Glutamatergic neuron (in vitro differentiated cells): ENCODE data around the gene PHKB. TPM values are rescaled to one million over a fixed set of nuclear protein-coding genes. Genes with fewer than 3 reads are reported as not detected.
A peak's percentile ranks its signal among the peaks of the same experiment; 100 is the strongest.
"Not testable (repeated sequence)": the region's sequence is repeated elsewhere in the genome, so short reads cannot be mapped to it uniquely, and the experiment has no call there.

Source experiments
- DNase-seq: peaks from one replicate; pipeline ENCODE4 v3.0.0; 2022
- H3K27ac Mint-ChIP-seq: one replicate; pipeline ENCODE4 v1.8.0; 2020; ENCODE audit warnings: mild to moderate bottlenecking, mixed read lengths, inconsistent platforms; ENCODE audit not compliant: unreplicated experiment
- H3K27me3 Mint-ChIP-seq: one replicate; pipeline ENCODE4 v1.8.0; 2020; ENCODE audit warnings: mild to moderate bottlenecking, moderate library complexity, mixed read lengths, inconsistent platforms; ENCODE audit not compliant: unreplicated experiment
- H3K36me3 Mint-ChIP-seq: one replicate; pipeline ENCODE4 v1.8.0; 2020; ENCODE audit warnings: mild to moderate bottlenecking, mixed read lengths, inconsistent platforms; ENCODE audit not compliant: unreplicated experiment
- H3K4me1 Mint-ChIP-seq: one replicate; pipeline ENCODE4 v1.8.0; 2020; ENCODE audit warnings: mild to moderate bottlenecking, low read depth, mixed read lengths, inconsistent platforms; ENCODE audit not compliant: unreplicated experiment
- H3K4me3 Mint-ChIP-seq: one replicate; pipeline ENCODE4 v1.8.0; 2020; ENCODE audit warnings: mild to moderate bottlenecking, mixed read lengths, inconsistent platforms; ENCODE audit not compliant: unreplicated experiment
- H3K9me3 Mint-ChIP-seq: one replicate; pipeline ENCODE4 v1.8.0; 2020; ENCODE audit warnings: mild to moderate bottlenecking, moderate library complexity, mixed read lengths, inconsistent platforms; ENCODE audit not compliant: unreplicated experiment
- total RNA-seq: library from RNA; stranded (reverse); fragmentation: NEBNext Ultra II Directional; extraction: Animal tissue kit (Norgen Biotek cat#: 25700); gene quantifications from one replicate; pipeline ENCODE4 v1.2.1, GENCODE V29; 2021; ENCODE audit not compliant: unreplicated experiment
- TF ChIP-seq, protein P1 (sequence below): fragments of 200-600 bp; sonication (generic); IDR thresholded peaks from one replicate; pipeline ENCODE4 v1.5.0; 2021; ENCODE audit not compliant: partially characterized antibody, unreplicated experiment

Gene PHKB
- total RNA-seq, 1 donor from 2014 or later = 123 TPM

DNA sequence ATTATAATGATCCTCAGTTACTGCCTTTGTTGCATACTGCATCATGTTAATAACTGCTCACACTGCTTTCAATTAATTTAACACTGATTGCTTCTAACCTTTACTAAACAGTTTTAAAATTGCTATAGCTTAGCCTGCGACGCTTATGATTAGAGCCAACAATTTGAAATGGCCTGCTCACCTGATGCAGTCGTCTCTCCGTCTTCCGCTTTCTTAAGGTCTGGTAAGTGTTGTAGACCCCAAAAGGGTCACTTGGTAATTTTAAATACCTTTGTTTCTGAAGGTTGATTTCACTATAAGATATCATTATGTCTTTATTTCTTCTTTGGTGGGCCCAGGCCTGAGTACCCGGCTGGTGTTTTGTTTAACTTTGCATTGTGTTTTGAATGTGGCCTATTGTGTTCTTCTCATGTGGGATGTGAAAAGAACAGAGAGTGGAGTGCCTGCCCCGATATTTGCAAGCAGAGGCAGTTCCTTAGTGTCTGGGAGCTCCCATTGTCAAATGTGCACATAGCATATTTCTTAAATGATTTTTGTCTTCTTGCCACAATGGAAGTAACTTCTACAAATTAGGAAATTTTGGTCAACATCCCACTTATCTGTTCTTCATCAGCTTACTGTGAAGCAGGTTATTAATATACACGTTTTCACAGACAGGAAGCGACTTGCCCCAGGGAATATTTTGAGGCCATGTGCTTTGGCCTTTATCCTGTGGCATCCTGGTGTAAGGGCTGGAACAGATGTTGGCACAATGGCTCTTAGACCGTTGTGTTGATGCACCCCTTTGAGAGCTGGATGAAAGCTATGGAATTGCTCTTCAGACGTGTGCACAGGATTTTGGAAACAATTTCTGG, 2.9 kb downstream of the PHKB start:
- Mint-ChIP-seq H3K27me3 (peaks cover 2% of the 10 kb centered on the region), H3K4me1 (peaks cover 35% of the 10 kb centered on the region), H3K36me3 (no peaks in the 10 kb centered on the region), H3K9me3 (peaks cover 5% of the 10 kb centered on the region), H3K4me3 (peak overlapping the region; percentile 67), H3K27ac (peak overlapping the region; percentile 62)
- TF ChIP-seq, protein P1, sequence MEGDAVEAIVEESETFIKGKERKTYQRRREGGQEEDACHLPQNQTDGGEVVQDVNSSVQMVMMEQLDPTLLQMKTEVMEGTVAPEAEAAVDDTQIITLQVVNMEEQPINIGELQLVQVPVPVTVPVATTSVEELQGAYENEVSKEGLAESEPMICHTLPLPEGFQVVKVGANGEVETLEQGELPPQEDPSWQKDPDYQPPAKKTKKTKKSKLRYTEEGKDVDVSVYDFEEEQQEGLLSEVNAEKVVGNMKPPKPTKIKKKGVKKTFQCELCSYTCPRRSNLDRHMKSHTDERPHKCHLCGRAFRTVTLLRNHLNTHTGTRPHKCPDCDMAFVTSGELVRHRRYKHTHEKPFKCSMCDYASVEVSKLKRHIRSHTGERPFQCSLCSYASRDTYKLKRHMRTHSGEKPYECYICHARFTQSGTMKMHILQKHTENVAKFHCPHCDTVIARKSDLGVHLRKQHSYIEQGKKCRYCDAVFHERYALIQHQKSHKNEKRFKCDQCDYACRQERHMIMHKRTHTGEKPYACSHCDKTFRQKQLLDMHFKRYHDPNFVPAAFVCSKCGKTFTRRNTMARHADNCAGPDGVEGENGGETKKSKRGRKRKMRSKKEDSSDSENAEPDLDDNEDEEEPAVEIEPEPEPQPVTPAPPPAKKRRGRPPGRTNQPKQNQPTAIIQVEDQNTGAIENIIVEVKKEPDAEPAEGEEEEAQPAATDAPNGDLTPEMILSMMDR = no peak
- no peak for DNase-seq

DNA sequence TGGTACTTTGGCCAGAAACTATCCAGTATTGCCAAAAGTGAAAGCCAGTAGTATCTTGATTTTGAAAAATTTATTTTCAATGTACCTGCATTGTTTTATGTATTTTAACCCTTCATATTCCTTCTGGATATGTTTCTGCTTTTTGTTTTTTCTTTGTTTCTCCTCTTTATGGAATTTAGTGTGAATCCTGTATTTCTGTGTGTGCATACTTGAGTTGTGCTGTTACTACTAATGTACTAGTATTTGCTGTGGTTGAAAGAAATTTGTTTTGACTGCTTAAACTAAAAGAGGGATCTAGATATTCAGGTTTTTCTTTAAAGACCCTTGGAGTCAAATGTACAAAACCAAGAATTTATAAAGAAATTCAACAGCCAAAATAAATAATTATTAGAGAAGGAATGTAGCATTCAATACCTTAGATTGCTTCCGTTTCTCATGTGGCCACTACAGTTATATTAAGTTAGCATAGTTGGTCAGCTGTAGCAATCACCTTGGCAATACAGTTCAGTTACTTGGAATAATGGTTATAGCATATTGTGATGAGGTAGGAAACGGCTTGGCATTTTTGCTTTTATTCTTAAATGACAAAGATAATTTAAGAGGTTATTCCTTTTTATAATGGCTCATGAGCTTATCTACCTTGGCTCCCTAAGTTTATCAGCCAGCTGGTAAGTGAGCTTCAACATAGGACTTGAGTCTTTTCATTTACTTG, 4.9 kb downstream of the PHKB start:
- Mint-ChIP-seq H3K9me3 (no peaks in the 10 kb centered on the region), H3K27ac (no peak overlapping the region), H3K36me3 (no peaks in the 10 kb centered on the region), H3K27me3 (no peaks in the 10 kb centered on the region), H3K4me1 (peaks cover 34% of the 10 kb centered on the region), H3K4me3 (peak overlapping the region; percentile 69)
- TF ChIP-seq, protein P1 = no peak
- DNase-seq = no peak

DNA sequence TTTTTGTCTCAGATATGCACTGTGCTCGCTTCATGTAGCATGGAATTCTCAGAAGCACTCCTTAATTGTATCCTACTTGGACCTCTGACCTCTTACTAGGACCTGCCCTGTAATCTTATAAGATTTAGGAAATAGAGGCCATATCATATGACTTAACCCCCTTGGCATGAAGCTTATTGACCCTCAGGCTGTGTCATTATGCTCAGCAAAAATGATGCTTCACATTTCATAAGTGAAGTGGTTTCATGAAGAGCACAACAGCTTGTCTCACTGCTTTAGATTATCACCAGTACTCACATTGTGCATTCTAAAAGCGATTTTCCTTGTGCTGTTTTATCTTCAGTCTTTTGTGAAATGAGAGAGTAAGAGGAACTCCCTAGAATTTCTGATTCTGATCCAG, 6.4 kb downstream of the PHKB start:
- no peaks in the 10 kb centered on the region for H3K36me3 Mint-ChIP-seq
- DNase-seq = no peak
- peaks cover 31% of the 10 kb centered on the region for H3K4me1 Mint-ChIP-seq
- TF ChIP-seq, protein P1 = no peak
- no peaks in the 10 kb centered on the region for H3K9me3 Mint-ChIP-seq
- no peaks in the 10 kb centered on the region for H3K27me3 Mint-ChIP-seq
- H3K27ac Mint-ChIP-seq = no peak overlapping the region
- no peak overlapping the region for H3K4me3 Mint-ChIP-seq

DNA sequence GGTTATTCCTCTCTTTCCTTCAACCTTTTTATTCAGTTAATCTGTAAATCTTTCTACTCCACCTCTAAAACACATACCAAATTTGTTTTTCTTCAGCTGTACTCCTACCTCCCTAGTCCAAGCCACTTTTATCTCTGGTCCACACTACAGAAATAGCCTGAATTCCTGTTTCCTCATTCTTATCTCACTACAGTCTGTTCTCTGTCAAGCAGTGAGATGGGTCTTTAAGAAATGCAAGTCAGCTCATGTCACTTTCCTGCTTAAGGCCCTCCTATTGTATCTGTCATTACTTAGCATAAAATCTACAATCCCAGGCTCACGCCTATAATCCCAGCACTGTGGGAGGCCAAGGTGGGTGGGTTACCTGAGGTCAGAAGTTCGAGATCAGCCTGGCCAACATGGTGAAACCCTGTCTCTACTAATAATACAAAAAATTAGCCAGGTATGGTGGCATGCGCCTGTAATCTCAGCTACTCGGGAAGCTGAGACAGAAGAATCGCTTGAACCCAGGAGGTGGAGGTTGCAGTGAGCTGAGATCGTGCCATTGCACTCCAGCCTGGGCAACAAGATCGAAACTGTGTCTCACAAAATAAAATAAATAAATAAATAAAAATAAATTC, 7.0 kb downstream of the PHKB start:
- not testable (repeated sequence) for H3K27ac Mint-ChIP-seq, H3K4me3 Mint-ChIP-seq, H3K27me3 Mint-ChIP-seq, H3K9me3 Mint-ChIP-seq, H3K36me3 Mint-ChIP-seq, DNase-seq
- peaks cover 29% of the 10 kb centered on the region for H3K4me1 Mint-ChIP-seq

DNA sequence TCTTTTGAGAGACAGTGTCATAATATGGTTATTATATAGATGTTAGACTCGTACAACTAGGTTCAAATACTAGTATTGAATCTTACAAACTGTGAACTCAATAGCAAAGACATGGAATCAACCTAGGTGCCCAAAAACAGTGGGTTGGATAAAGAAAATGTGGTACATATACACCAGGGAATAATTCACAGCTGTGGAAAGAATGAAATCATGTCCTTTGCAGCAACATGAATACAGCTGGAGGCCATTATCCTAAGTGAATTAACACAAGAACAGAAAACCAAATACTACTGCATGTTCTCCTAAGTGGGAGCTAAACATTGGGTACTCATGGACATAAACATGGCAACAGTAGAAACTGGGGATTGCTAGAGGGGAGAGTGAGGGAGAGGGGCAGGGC, 8.1 kb downstream of the PHKB start:
- no peak for DNase-seq
- Mint-ChIP-seq H3K27me3 (no peaks in the 10 kb centered on the region), H3K4me1 (peaks cover 21% of the 10 kb centered on the region), H3K4me3 (no peak overlapping the region), H3K27ac (no peak overlapping the region), H3K36me3 (no peaks in the 10 kb centered on the region), H3K9me3 (no peaks in the 10 kb centered on the region)
- TF ChIP-seq, protein P1 = no peak
